GM12873 (cell line): ENCODE measurements around the gene CCDC33.

ENCODE experiments used
- CTCF ChIP-seq: IDR thresholded peaks from 2 replicates; pipeline ENCODE4 v1.5.1; 2012; ENCODE audit warnings: low read depth, mild to moderate bottlenecking, moderate library complexity, low read length, control low read depth; ENCODE audit not compliant: insufficient read depth; ENCODE audit errors: missing control alignments

CCDC33 gene

GRCh38 chr15:74214324-74215021 lies 21.7 kb upstream of the CCDC33 start:
- no peak for TF ChIP-seq CTCF

DNA sequence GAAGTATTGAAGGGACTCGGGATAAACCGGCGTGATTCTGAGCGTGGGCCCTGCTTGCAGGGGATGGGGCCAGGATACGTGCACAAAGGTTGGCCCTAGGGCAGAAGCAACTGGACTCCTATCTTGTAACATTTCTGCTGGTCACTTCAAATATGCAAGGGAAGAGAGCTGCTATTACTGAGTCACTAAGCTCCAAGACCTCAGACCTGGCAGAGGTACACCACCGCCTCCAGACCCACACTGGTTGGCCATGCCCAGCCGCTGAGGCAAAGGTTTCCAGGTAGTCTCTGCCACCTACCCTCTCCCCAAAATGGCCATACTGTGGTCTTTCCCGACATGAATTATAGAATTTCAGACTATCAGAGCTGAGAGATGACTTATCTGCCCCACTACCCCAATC lies 20.2 kb upstream of the CCDC33 start:
- no peak for TF ChIP-seq CTCF

- TF ChIP-seq CTCF: no peak
Measured at GRCh38 chr15:74216949-74217348, 19.2 kb upstream of the CCDC33 start.

DNA sequence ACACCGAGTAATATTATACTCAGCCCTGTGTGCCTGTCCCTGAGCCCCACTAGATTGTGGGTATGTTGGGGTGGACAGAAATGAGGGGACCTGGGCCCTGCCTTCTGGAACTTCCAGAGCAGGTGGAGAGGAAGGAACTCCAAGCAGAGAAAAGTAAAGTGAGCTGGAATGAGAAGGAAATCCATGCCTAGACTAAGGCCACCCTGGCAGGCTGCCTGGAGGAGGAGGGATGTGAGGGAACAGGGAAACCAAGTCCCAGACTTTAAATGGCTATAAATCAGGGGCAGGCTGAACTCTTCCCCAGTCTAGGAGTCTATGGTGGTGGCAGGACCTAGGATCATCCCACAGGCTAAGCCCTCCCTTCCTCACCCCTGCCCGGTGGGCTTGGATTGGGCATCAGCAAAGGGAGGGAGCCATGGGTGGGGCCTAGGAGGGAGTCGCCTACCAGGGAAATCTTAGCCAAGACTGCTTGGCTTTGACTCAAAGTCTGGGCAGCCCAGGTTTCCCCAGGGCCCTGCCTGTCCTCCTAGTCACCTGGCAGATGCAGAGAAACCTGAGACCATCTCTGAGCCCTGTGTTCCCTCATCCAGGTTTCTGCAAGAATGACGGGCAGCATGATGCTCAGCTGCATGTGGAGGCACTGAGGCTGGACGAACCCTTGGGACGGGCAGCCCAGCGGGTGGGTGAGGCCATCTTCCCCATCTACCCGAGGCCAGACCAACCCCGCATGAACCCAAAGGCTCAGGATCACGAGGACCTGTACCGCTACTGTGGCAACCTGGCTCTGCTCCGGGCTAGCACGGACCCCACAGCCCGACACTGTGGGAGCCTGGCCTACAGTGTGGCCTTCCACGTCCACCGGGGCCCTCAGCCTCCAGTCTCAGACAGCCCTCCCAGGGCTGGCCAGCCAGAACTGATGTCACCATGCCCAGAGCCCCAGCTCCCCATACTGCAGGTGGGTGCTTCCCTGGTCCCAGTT lies 17.9 kb upstream of the CCDC33 start:
- TF ChIP-seq CTCF: no peak

DNA sequence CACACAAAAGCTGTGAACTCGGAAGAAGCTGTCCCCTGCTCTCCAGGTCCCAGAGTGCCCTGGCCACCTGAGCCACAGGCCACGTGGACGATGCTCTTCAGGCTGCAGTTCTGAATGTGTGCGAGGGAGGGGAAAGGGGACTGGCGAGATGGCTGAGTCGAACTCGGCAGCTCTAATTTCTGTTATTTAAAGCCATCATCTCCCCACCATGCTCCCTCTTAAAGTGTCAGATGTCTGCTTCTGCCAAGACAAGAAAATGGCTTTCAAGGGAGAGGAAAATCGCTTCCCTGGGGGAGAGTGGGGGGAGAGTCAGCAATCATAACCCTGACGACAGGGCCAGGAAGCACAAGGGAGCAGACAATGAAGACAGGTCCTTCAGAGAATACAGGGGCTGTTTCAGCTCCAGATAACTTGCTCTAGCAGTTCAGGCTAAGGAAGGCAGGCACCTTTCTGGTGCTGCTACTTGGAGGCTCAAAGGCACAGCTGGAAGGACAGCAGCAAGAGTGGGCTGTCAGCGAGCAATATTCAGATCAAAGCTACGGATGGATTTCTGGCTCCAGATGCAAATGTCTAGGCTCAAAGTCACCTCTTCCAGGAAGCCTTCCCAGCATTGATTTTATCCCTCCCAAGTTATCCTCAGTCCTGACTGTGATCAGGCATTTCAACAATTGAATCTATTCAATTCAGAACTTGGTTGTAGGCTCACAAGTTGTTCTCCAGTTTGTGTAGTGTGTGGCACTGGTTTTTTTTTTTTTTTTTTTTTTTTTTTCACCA lies 15.5 kb upstream of the CCDC33 start:
- no peak for TF ChIP-seq CTCF

DNA sequence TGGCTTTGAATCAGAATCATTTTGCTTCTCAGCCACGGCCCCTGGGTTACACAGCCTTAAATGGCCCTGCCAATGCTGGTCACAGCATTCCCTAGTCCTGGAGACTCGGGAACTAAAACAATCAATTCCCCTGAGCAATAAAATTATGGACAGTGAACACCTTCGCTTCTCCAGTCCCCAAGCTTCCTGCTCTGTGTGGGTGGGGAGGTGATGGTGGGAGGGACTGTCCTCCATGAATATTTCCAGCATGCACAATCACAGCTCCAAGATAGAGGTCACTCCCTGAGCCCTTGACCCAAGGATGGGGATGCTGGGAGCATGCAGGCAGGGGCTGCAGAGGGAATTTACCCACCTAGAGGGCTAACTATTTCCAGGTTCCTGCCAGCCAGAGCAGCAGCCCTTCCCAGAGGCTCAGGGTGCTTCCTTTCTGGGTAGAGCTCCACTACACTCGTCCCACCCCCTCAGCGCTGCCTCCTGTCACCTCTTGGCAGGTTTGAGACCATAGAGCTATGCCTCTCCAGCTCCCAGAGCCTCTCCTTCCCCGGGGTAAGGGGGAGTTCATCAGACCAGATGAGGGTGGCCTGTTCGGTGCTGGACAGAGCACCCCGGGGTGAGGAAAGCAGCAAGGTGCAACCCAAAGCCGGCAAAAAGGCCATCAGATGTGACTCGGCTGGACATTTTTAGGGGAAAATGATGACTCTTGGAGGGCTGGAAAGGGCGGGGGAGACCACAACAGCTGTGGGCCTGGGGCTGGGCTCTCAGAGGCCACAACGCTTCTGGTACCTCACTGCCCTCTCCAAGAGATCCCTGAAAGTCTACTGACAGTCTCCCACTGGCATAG lies 14.5 kb upstream of the CCDC33 start:
- TF ChIP-seq CTCF: no peak
